Epithelial cell of prostate (primary cell): ENCODE measurements around the gene CFAP46.
A peak's percentile ranks its signal among the peaks of the same experiment; 100 is the strongest.
"Not testable (repeated sequence)": the region's sequence is repeated elsewhere in the genome, so short reads cannot be mapped to it uniquely, and the experiment has no call there.

Experiments
- DNase-seq: peaks from one replicate; pipeline ENCODE4 v3.0.0-alpha.2; 2011; ENCODE audit warnings: low read depth, low spot score
- H3K27ac ChIP-seq: fragments of 450-650 bp; 2 replicates; pipeline ENCODE4 v1.5.1; 2017; ENCODE audit warnings: mild to moderate bottlenecking

Gene CFAP46

GRCh38 chr10:132964707-132965410 is 22.5 kb upstream of the CFAP46 start:
- H3K27ac ChIP-seq, DNase-seq: not testable (repeated sequence)

- no peak for DNase-seq
- no peak overlapping the region for H3K27ac ChIP-seq
Observed at GRCh38 chr10:132964231-132964630, 21.9 kb upstream of the CFAP46 start.

GRCh38 chr10:132963430-132963960 is 21.1 kb upstream of the CFAP46 start:
- no peak overlapping the region for H3K27ac ChIP-seq
- DNase-seq = no peak

- no peak for DNase-seq
- no peak overlapping the region for H3K27ac ChIP-seq
Observed at GRCh38 chr10:132962623-132963429, 20.5 kb upstream of the CFAP46 start.

- DNase-seq = peak; percentile 45
- H3K27ac ChIP-seq = no peak overlapping the region
Observed at GRCh38 chr10:132961787-132962622, 19.6 kb upstream of the CFAP46 start.

- no peak for DNase-seq
- H3K27ac ChIP-seq = no peak overlapping the region
Observed at GRCh38 chr10:132961420-132961786, 19.0 kb upstream of the CFAP46 start.

- DNase-seq = no peak
- H3K27ac ChIP-seq = no peak overlapping the region
Observed at GRCh38 chr10:132960631-132961419, 18.5 kb upstream of the CFAP46 start.

- H3K27ac ChIP-seq = no peak overlapping the region
- DNase-seq = no peak
Observed at GRCh38 chr10:132960071-132960472, 17.7 kb upstream of the CFAP46 start.

GRCh38 chr10:132959559-132959961 is 17.2 kb upstream of the CFAP46 start:
- DNase-seq = no peak

GRCh38 chr10:132958883-132959558 is 16.7 kb upstream of the CFAP46 start:
- H3K27ac ChIP-seq = no peak overlapping the region
- DNase-seq = no peak

More at GRCh38 chr10:132959559-132959961, 17.2 kb upstream of the CFAP46 start:
- no peak overlapping the region for H3K27ac ChIP-seq

- no peak overlapping the region for H3K27ac ChIP-seq
- no peak for DNase-seq
Observed at GRCh38 chr10:132957981-132958882, 15.9 kb upstream of the CFAP46 start.

- no peak overlapping the region for H3K27ac ChIP-seq
- DNase-seq = no peak
Observed at GRCh38 chr10:132957131-132957530, 14.8 kb upstream of the CFAP46 start.

GRCh38 chr10:132956259-132956658 is 13.9 kb upstream of the CFAP46 start:
- not testable (repeated sequence) for DNase-seq, H3K27ac ChIP-seq

- H3K27ac ChIP-seq = no peak overlapping the region
- DNase-seq = no peak
Observed at GRCh38 chr10:132955479-132955878, 13.1 kb upstream of the CFAP46 start.

GRCh38 chr10:132953428-132953827 is 11.1 kb upstream of the CFAP46 start:
- H3K27ac ChIP-seq = no peak overlapping the region
- DNase-seq = no peak

GRCh38 chr10:132951926-132952325 is 9.6 kb upstream of the CFAP46 start:
- DNase-seq = no peak
- no peak overlapping the region for H3K27ac ChIP-seq

GRCh38 chr10:132948351-132948750 is 6.0 kb upstream of the CFAP46 start:
- no peak for DNase-seq
- no peak overlapping the region for H3K27ac ChIP-seq

GRCh38 chr10:132947843-132948242 is 5.5 kb upstream of the CFAP46 start:
- H3K27ac ChIP-seq = no peak overlapping the region
- DNase-seq = no peak
